WTC11 (cell line): ENCODE results near the gene TBX20. TPM values are rescaled to one million over a fixed set of nuclear protein-coding genes. Genes with fewer than 3 reads are reported as not detected.
"Not testable (repeated sequence)": the region's sequence is repeated elsewhere in the genome, so short reads cannot be mapped to it uniquely, and the experiment has no call there.

ENCODE experiments used
- ATAC-seq: fragments of 200-7000 bp; cut with Tn5 transposase; 2 replicates; pipeline ENCODE4 v1.10.0; 2021; ENCODE audit warnings: mild to moderate bottlenecking, moderate library complexity
- CTCF ChIA-PET: fragments of 300-600 bp; sonication (Branson Sonifier 250); formaldehyde crosslinking; loops from one replicate; lab custom pipeline; 2021; ENCODE audit warnings: antibody characterized with exemption; lab: Charles Lee
- POLR2A ChIA-PET: fragments of 350-600 bp; sonication (Branson Sonifier 250); formaldehyde crosslinking; loops from one replicate; lab custom pipeline; 2021; ENCODE audit warnings: antibody characterized with exemption; lab: Charles Lee
- DNase-seq: peaks from one replicate; pipeline ENCODE4 v3.0.0; 2021; ENCODE audit warnings: low spot score
- H3K27ac Mint-ChIP-seq: 2 replicates; pipeline ENCODE4 v1.8.0; 2021; ENCODE audit warnings: mixed read lengths
- H3K27me3 Mint-ChIP-seq: 2 replicates; pipeline ENCODE4 v1.8.0; 2021; ENCODE audit warnings: low read depth, mild to moderate bottlenecking, moderate library complexity, mixed read lengths
- H3K36me3 Mint-ChIP-seq: 2 replicates; pipeline ENCODE4 v1.8.0; 2021; ENCODE audit warnings: mixed read lengths
- H3K4me1 Mint-ChIP-seq: 2 replicates; pipeline ENCODE4 v1.8.0; 2022; ENCODE audit warnings: mixed read lengths
- H3K4me3 Mint-ChIP-seq: 2 replicates; pipeline ENCODE4 v1.8.0; 2021; ENCODE audit warnings: mild to moderate bottlenecking, moderate library complexity, mixed read lengths
- H3K9me3 Mint-ChIP-seq: 2 replicates; pipeline ENCODE4 v1.8.0; 2021; ENCODE audit warnings: mixed read lengths
- total RNA-seq: library from RNA; stranded (reverse); gene quantifications from 3 replicates; pipeline ENCODE4 v1.2.3, GENCODE V29; 2021
- TF ChIP-seq, protein P1 (sequence below): sonication (generic); formaldehyde crosslinking; IDR thresholded peaks from 2 replicates; pipeline ENCODE4 v1.8.1; 2023; ENCODE audit warnings: mild to moderate bottlenecking, missing genetic modification reagents, moderate library complexity

The TBX20 gene
- total RNA-seq, 1 experiment from 2014 or later, result 0.24 TPM

DNA sequence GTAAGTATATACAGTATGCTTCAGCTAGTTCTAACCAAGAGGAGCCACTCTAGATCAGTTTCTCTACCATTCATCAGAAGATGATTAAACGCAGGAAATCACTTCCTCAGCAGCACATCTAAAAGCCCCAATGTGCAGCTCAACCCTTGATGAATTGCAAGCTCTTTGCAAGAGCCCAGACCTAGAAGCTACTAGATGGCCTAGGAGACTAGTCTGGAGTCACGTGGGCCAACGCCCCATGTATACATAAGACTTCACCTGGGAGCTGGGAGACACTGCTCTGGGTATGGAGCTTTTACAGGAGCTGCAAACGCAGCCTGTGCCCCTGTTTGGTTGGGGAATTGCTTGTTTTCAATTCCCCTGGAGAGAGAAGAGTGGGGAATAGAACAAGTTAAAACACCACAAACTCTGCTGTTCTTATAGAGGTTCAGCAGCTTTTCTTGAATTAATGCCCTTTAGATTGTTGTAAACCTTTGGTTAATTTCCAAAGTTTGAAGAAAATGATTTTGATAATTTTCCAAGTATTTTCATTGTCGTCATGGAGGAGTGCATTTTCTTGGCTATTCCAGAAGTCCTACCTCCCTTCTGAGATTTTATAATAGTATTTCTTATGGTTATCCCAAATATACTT lies 69.9 kb downstream of the TBX20 start:
- TF ChIP-seq, protein P1, sequence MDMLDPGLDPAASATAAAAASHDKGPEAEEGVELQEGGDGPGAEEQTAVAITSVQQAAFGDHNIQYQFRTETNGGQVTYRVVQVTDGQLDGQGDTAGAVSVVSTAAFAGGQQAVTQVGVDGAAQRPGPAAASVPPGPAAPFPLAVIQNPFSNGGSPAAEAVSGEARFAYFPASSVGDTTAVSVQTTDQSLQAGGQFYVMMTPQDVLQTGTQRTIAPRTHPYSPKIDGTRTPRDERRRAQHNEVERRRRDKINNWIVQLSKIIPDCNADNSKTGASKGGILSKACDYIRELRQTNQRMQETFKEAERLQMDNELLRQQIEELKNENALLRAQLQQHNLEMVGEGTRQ (CRISPR knock-in tag), result peak; percentile 40; the same call in 1 of the 2 replicates
- H3K4me3 Mint-ChIP-seq, ATAC-seq, H3K27ac Mint-ChIP-seq, H3K9me3 Mint-ChIP-seq, DNase-seq, H3K36me3 Mint-ChIP-seq, POLR2A ChIA-PET: not testable (repeated sequence)
- H3K4me1 Mint-ChIP-seq, result peaks cover 15% of the 10 kb centered on the region
- CTCF ChIA-PET, result interaction anchor here (0.6 to 0.8 kb wide), 2 partner anchors 148 to 354 kb away, joined by 3 read pairs; no protein-coding TSS in a partner anchor
- H3K27me3 Mint-ChIP-seq, result peaks cover 44% of the 10 kb centered on the region

GRCh38 chr7:35180665-35181064 lies 73.2 kb downstream of the TBX20 start:
- H3K4me3 Mint-ChIP-seq, CTCF ChIA-PET, POLR2A ChIA-PET, DNase-seq, H3K9me3 Mint-ChIP-seq, ATAC-seq, H3K36me3 Mint-ChIP-seq, H3K4me1 Mint-ChIP-seq, H3K27ac Mint-ChIP-seq: not testable (repeated sequence)
- peaks cover 17% of the 10 kb centered on the region for H3K27me3 Mint-ChIP-seq

GRCh38 chr7:35173176-35173575 lies 80.7 kb downstream of the TBX20 start:
- not testable (repeated sequence) for H3K4me3 Mint-ChIP-seq

GRCh38 chr7:35172131-35172530 lies 81.8 kb downstream of the TBX20 start:
- H3K27ac Mint-ChIP-seq, CTCF ChIA-PET, POLR2A ChIA-PET, ATAC-seq, H3K27me3 Mint-ChIP-seq, H3K4me3 Mint-ChIP-seq, H3K9me3 Mint-ChIP-seq, DNase-seq, H3K4me1 Mint-ChIP-seq, H3K36me3 Mint-ChIP-seq: not testable (repeated sequence)

More at GRCh38 chr7:35173176-35173575, 80.7 kb downstream of the TBX20 start:
- POLR2A ChIA-PET, H3K27ac Mint-ChIP-seq, CTCF ChIA-PET, H3K9me3 Mint-ChIP-seq, H3K4me1 Mint-ChIP-seq, DNase-seq, H3K27me3 Mint-ChIP-seq, H3K36me3 Mint-ChIP-seq, ATAC-seq: not testable (repeated sequence)

DNA sequence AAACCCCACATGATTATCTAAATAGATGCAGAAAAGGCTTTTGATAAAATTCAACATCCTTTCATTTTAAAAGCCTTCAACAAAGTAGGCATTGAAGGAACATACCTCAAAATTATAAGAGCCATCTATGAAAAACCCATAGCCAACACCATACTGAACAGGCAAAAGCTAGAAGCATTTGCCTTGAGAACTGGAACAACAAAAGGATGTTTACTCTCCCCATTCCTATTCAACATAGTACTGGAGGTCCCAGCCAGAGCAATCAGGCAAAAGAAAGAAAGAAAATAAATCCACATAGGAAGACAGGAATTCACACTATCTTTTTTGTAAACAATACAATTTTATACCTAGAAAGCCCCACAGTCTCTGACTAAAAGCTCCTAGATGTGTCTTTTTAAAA lies 86.2 kb downstream of the TBX20 start:
- POLR2A ChIA-PET, DNase-seq, H3K4me1 Mint-ChIP-seq, ATAC-seq, H3K4me3 Mint-ChIP-seq, CTCF ChIA-PET, H3K9me3 Mint-ChIP-seq, H3K27me3 Mint-ChIP-seq, H3K27ac Mint-ChIP-seq, H3K36me3 Mint-ChIP-seq: not testable (repeated sequence)

- H3K27ac Mint-ChIP-seq, DNase-seq, H3K4me3 Mint-ChIP-seq, H3K9me3 Mint-ChIP-seq, H3K27me3 Mint-ChIP-seq, ATAC-seq, CTCF ChIA-PET, H3K4me1 Mint-ChIP-seq, H3K36me3 Mint-ChIP-seq, POLR2A ChIA-PET: not testable (repeated sequence)
These were observed 86.7 kb downstream of the TBX20 start for GRCh38 chr7:35167158-35167557.

GRCh38 chr7:35161059-35161740 lies 92.7 kb downstream of the TBX20 start:
- CTCF ChIA-PET, ATAC-seq, H3K4me3 Mint-ChIP-seq, H3K27ac Mint-ChIP-seq, H3K4me1 Mint-ChIP-seq, DNase-seq, H3K36me3 Mint-ChIP-seq, H3K9me3 Mint-ChIP-seq, POLR2A ChIA-PET, H3K27me3 Mint-ChIP-seq: not testable (repeated sequence)

Other genes starting within 250 kb of the TBX20 start
- gene DPY19L1, start 216.6 kb downstream of the TBX20 start, total RNA-seq, result 14.9 to 17.7 TPM (median 15.5 TPM) in 3 replicates